Measurements from ENCODE around the gene CNIH3.
"Not testable (repeated sequence)": the region's sequence is repeated elsewhere in the genome, so short reads cannot be mapped to it uniquely, and the experiment has no call there.

The CNIH3 gene

GRCh38 chr1:224615861-224616755, at the start of gene CNIH3:
Gene CNIH3, plus strand, starts transcription at chr1:224616317. Its CDS starts 858 bp downstream, at chr1:224617175.
- peak; percentile 69 for DNase-seq

DNA sequence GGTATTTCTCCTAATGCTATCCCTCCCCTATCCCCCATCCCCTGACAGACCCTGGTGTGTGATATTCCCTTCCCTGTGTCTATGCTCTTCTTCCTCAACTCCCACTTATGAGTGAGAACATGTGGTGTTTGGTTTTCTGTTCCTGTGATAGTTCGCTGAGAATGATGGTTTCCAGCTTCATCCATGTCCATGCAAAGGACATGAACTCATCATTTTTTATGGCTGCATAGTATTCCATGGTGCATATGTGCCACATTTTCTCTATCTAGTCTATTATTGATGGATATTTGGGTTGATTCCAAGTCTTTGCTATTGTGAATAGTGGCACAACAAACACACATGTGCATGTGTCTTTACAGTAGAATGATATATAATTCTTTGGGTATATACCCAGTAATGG, 49.6 kb upstream of the CNIH3 start:
- DNase-seq = not testable (repeated sequence)

GRCh38 chr1:224569276-224569675, 46.8 kb upstream of the CNIH3 start:
- DNase-seq = no peak

GRCh38 chr1:224571975-224572374, 44.1 kb upstream of the CNIH3 start:
- not testable (repeated sequence) for DNase-seq

DNA sequence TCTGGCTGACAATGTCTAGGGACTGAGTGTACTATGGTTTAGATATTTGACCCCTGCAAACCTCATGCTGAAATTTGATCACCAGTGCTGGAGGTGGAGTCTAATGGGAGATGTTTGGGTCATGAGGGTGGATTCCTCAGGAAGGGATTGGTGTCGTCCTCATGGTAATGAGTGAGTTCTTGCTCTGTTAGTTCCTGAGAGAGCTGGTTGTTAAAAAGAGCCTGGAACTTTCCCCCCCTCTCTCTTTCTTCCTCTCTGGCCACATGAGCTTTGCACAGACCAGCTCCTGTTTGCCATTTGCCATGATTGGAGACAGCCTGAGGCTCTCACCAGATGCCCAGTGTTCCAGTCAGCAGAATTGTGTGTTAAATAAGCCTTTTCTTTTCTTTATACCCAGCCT, 36.6 kb upstream of the CNIH3 start:
- DNase-seq = no peak

DNA sequence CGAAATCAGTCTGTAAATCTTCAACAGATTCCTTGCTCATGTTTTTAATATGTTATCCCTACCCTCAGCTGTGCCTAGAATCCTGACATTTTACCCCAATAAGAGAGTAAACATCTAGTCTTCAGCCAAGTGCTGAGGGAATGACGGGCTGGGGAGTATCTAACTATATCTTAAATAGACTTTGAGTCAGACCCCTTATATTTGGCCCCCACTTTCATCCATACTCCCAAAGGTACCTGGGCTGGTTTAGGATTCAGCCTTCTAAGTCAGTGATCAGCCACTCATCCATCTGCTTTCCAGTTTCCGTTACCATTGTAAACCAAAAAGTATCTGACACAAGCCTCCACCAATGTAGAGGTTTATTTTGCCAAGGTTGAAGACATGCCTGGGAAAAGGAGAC, 36.1 kb upstream of the CNIH3 start:
- no peak for DNase-seq

- no peak for DNase-seq
These were observed 34.1 kb upstream of the CNIH3 start for GRCh38 chr1:224582041-224582440.

DNA sequence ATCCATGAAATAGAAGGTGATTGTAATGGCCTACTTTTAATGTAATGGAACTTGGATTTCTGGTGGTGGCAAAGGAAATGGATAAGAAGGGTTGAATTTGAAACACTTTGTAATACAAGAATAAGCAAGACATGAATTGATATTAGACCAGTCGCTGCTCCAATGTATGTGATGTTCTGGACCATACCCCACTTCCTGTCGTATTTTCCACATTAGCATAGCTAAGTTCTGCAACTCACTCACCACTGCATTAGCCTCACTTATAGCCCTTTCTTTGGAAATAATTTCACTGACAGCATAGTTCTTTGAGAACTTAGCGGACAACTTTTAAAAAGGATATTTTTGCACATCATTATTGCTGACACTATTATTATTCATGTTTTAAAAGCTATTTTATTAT, 32.3 kb upstream of the CNIH3 start:
- no peak for DNase-seq

- no peak for DNase-seq
These were observed 31.1 kb upstream of the CNIH3 start for GRCh38 chr1:224585051-224585450.

- no peak for DNase-seq
These were observed 29.1 kb upstream of the CNIH3 start for GRCh38 chr1:224587051-224587450.

DNA sequence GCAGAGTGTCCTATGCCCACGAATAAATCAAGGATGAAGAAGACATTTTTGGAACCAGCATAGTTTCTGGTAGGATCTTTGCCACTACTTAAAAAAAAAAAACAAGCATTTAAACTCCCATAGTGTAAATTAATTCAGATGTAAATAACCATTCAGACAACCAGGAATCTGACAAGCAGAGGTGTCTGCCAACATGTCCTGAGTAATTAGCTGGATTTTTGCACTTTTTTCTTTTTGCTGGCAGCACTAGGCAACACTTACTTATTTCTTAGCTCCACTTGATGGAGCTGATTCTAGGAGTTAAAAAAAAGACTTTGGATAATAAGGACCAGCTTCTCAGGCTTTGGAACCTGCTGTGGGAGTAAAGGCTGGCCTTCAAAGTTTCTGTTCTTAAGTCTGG, 27.6 kb upstream of the CNIH3 start:
- no peak for DNase-seq

DNA sequence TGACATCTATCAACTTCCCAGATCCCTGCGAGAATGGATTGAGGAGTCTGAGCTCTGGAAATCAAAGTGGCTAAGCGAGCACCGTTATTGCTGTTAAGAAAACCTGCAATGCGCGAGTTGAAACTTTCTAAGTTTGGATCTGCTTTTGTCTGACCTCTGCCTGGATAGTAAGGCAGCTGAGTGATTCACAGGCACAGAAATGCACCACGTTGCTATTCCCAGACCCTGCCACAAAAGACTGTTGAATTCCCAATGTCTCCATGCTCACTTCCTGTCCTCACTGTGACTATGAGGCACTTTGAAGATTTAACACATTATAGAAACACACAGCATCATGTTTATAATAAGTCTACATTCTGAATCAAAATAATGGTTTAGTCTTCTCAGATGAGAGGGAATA, 27.1 kb upstream of the CNIH3 start:
- no peak for DNase-seq

DNA sequence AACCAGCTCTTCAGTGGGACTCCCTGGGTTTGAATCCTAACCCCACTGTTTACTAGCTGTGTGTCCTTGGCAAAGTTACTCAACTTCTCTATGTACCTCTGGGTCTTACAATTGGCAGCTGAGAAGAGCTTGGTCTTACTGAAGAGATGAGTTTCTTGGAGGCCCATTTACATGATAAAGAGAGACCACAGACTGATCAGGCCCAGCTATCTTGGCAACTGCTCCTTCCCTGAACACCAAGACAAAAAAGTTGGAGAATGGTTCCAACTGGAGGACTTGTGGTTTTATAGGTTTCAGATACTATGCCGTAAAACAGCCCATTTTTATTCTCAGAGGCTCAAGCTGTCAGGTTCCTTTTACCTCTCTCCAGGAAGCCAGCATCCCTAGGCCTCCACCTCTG, 24.8 kb upstream of the CNIH3 start:
- no peak for DNase-seq

DNA sequence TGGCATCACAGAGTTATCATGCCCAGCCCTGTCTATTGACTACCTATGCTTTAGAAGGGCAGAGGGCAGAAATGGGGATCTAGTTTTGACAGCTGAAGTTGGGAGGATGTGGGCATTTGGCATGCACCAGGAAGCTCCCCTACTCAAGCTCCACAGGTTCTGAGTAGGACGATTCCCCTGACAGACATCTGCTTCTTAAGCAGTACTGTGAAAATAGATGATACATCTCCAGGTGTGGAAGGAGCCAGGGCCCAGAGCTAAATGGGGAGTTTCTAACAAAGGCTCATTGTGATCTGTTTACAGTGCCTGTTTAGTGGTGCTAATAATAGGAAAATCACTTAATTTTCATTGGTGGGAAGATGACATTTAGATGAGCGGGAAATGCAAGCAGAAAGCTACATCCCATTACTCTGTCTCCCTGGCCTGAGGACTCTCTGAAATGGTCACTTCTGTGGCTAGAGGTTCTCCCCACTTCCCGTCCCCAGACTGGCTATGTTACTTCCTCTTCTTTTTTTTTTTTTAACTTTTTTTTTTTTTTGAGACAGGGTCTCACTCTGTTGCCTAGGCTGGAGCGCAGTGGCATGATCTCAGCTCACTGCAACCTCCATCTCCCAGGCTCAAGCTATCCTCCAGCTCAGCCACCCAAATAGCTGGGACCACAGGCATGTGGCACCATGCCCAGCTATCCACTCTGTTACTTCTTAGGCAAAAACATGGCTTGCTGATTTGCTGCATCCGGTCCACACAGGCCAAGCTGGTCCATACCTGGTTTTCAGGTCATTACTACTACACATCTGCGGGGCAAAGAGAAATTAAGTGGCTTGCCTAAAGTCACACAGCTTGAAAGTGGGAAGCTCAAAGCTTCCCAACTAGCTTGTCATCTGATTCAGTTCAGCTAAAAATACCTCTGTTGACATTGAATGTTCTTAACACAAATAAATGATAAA, 23.2 kb upstream of the CNIH3 start:
- DNase-seq = no peak

GRCh38 chr1:224594360-224594759, 21.8 kb upstream of the CNIH3 start:
- no peak for DNase-seq

- DNase-seq = no peak
These were observed 21.3 kb upstream of the CNIH3 start for GRCh38 chr1:224594851-224595250.

DNA sequence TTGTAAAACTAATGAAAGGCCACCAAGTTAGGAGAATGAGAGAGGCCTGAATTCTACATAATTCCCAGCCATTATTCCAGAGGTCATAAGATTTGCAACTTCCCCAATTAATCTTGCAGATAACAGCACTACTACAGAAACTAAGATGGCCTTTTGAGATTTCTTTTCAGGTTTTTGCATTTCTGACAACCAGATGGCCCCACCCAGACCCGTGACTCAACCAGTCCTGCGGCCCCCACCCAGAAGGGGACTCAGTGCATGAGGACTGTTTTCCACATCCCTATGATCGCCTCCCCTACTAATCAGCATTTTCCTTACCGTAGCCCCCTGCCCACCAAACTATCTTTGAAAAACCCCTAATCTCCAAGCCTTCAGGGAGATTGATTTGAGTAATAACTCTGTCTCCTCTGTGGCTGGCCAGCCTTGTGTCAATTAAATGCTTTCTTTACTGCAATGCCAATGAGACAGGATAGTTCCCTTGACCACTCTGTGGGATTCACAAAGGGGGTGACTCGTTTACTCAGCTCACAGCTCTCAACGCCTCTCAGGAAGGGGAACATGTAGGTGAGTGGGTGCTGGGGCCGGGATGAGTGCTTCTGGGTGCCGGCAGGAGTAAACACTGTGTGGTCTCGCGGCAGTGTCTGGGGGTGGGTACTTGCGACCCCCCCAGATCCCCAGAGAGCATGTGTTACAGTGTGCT, 10.5 kb upstream of the CNIH3 start:
- DNase-seq = no peak

DNA sequence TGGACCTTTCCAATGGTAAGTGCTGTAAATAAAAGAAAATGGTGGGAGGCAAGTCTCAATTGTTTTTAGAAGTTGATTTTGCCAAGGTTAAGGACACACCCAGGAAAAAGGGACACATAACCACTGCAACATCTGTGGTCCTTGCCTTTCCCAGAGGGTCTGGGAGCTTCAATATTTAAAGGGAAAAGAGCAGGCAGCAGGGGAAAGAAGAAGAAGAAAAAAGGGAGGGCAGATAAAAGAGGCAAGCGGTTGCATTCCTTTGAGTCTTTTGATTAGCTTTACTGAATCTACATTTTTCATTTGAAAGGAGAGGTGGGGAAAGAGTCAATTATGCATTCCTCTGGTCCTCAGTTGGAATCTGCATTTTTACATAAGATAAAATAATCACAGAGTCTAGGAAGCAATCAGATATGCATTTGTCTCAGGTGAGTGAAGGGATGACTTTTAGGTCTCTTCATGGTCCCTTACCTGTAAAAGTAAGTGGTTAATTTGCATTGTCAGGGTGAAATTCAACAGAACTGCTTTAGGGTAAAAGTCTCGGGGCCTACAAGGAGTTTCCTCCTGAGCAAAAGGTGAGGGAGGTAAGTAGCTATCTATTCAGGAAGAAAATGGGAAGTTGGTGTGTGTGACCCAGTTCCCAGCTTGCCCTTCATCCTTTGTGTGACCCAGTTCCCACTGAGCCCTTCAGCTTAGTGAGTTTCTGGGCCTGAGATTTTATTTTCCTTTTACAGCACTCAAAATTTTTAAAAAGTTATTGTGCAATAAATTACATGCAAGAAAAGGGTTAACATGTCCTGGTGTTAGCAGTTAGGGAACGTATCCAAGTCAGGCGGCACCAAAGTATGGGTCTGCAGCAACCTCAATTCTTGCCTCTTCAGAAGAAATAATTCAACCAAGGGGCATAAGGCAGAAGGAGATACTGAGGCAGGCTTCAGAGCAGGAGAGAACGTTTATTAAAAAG, 8.6 kb upstream of the CNIH3 start:
- no peak for DNase-seq

- DNase-seq = no peak
These were observed 6.8 kb upstream of the CNIH3 start for GRCh38 chr1:224609333-224609732.

GRCh38 chr1:224612246-224612645, 3.9 kb upstream of the CNIH3 start:
- DNase-seq = no peak

DNA sequence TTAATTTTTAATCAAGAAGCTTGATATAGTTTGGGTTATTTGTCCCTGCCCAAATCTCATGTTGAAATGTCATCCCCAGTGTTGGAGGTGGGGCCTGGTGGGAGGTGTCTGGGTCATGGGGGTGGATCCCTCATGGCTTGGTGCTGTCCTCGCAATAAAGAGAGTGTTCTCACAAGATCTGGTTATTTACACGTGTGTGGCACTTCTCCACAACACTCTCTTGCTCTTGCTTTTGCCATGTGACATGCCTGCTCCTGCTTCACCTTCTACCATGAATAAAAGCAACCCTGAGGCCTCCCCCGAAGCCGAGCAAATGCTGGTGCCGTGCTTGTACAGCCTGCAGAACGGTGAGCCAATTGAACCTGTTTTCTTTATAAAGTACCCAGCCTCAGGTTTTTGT, 2.6 kb upstream of the CNIH3 start:
- DNase-seq = no peak
